IPS-20b (cell line): ENCODE results near the gene TMEM151B.

Experiments used
- H3K27ac ChIP-seq: one replicate; pipeline ENCODE4 v1.5.1; 2013; ENCODE audit warnings: low read length
- H3K27me3 ChIP-seq: 2 replicates; pipeline ENCODE4 v1.6.1; 2013; ENCODE audit warnings: mild to moderate bottlenecking, low read length, inconsistent platforms; ENCODE audit not compliant: insufficient read depth
- H3K36me3 ChIP-seq: 2 replicates; pipeline ENCODE4 v1.6.1; 2013; ENCODE audit warnings: low read depth, mild to moderate bottlenecking, inconsistent platforms, low read length, moderate library complexity; ENCODE audit not compliant: insufficient read depth
- H3K4me1 ChIP-seq: 2 replicates; pipeline ENCODE4 v1.6.1; 2013; ENCODE audit warnings: mild to moderate bottlenecking, control low read depth, inconsistent platforms, low read length, moderate library complexity; ENCODE audit not compliant: insufficient read depth
- H3K4me3 ChIP-seq: 2 replicates; pipeline ENCODE4 v1.5.1; 2013; ENCODE audit warnings: mild to moderate bottlenecking, low read length, inconsistent platforms
- H3K9ac ChIP-seq: 2 replicates; pipeline ENCODE4 v1.6.1; 2013; ENCODE audit warnings: low read depth, mild to moderate bottlenecking, inconsistent platforms, low read length, moderate library complexity
- H3K9me3 ChIP-seq: 2 replicates; pipeline ENCODE4 v1.6.1; 2013; ENCODE audit warnings: mild to moderate bottlenecking, low read depth, low read length, inconsistent platforms; ENCODE audit not compliant: insufficient read depth

Gene TMEM151B

GRCh38 chr6:44234101-44235025, 35.9 kb upstream of the TMEM151B start:
- Histone ChIP-seq H3K4me1 (peaks cover 8% of the 10 kb centered on the region), H3K4me3 (no peak overlapping the region), H3K27me3 (peaks cover 14% of the 10 kb centered on the region), H3K9me3 (no peaks in the 10 kb centered on the region), H3K36me3 (peaks cover 61% of the 10 kb centered on the region), H3K27ac (no peak overlapping the region), H3K9ac (no peak overlapping the region)

GRCh38 chr6:44235269-44235668, 35.0 kb upstream of the TMEM151B start:
- Histone ChIP-seq H3K4me3 (no peak overlapping the region), H3K4me1 (peaks cover 8% of the 10 kb centered on the region), H3K27ac (no peak overlapping the region), H3K36me3 (peaks cover 52% of the 10 kb centered on the region), H3K9me3 (no peaks in the 10 kb centered on the region), H3K9ac (no peak overlapping the region), H3K27me3 (peaks cover 15% of the 10 kb centered on the region)

GRCh38 chr6:44235891-44236516, 34.2 kb upstream of the TMEM151B start:
- peaks cover 15% of the 10 kb centered on the region for H3K27me3 ChIP-seq
- H3K9me3 ChIP-seq = no peaks in the 10 kb centered on the region
- H3K4me1 ChIP-seq = peaks cover 8% of the 10 kb centered on the region
- H3K4me3 ChIP-seq = no peak overlapping the region
- no peak overlapping the region for H3K9ac ChIP-seq
- no peak overlapping the region for H3K27ac ChIP-seq
- H3K36me3 ChIP-seq = peaks cover 45% of the 10 kb centered on the region

- peaks cover 8% of the 10 kb centered on the region for H3K4me1 ChIP-seq
Measured at GRCh38 chr6:44237021-44237812, 33.0 kb upstream of the TMEM151B start.

GRCh38 chr6:44237813-44238433, 32.3 kb upstream of the TMEM151B start:
- peak overlapping the region; percentile 76; the same call in 1 of the 2 replicates for H3K9ac ChIP-seq
- peaks cover 26% of the 10 kb centered on the region; the same call in 1 of the 2 replicates for H3K36me3 ChIP-seq
- H3K4me3 ChIP-seq = peak overlapping the region; percentile 68
- no peaks in the 10 kb centered on the region for H3K9me3 ChIP-seq
- H3K27ac ChIP-seq = peak overlapping the region; percentile 4
- H3K4me1 ChIP-seq = peaks cover 8% of the 10 kb centered on the region
- peaks cover 20% of the 10 kb centered on the region for H3K27me3 ChIP-seq

More at GRCh38 chr6:44237021-44237812, 33.0 kb upstream of the TMEM151B start:
- Histone ChIP-seq H3K27ac (peak overlapping the region; percentile 4), H3K36me3 (peaks cover 33% of the 10 kb centered on the region), H3K9me3 (no peaks in the 10 kb centered on the region), H3K9ac (peak overlapping the region; percentile 76; the same call in 1 of the 2 replicates), H3K27me3 (peaks cover 15% of the 10 kb centered on the region), H3K4me3 (peak overlapping the region; percentile 68)

GRCh38 chr6:44238687-44239350, 31.4 kb upstream of the TMEM151B start:
- peaks cover 17% of the 10 kb centered on the region; the same call in 1 of the 2 replicates for H3K36me3 ChIP-seq
- no peak overlapping the region for H3K4me3 ChIP-seq
- H3K9me3 ChIP-seq = no peaks in the 10 kb centered on the region
- peaks cover 8% of the 10 kb centered on the region for H3K4me1 ChIP-seq
- H3K27ac ChIP-seq = no peak overlapping the region
- H3K9ac ChIP-seq = no peak overlapping the region
- peaks cover 20% of the 10 kb centered on the region for H3K27me3 ChIP-seq

- Histone ChIP-seq H3K4me3 (no peak overlapping the region), H3K4me1 (peaks cover 6% of the 10 kb centered on the region), H3K27ac (no peak overlapping the region), H3K27me3 (peaks cover 21% of the 10 kb centered on the region), H3K9ac (no peak overlapping the region), H3K9me3 (no peaks in the 10 kb centered on the region), H3K36me3 (peaks cover 10% of the 10 kb centered on the region)
Measured at GRCh38 chr6:44243345-44243744, 26.9 kb upstream of the TMEM151B start.

- Histone ChIP-seq H3K27ac (no peak overlapping the region), H3K27me3 (peaks cover 10% of the 10 kb centered on the region), H3K36me3 (peaks cover 31% of the 10 kb centered on the region), H3K4me1 (peaks cover 18% of the 10 kb centered on the region), H3K4me3 (peak overlapping the region; percentile 97), H3K9me3 (no peaks in the 10 kb centered on the region), H3K9ac (peak overlapping the region; percentile 55; the same call in 1 of the 2 replicates)
Measured at GRCh38 chr6:44245391-44245911, 24.8 kb upstream of the TMEM151B start.

- peak overlapping the region; percentile 91 for H3K27ac ChIP-seq
- H3K27me3 ChIP-seq = peaks cover 10% of the 10 kb centered on the region
- H3K36me3 ChIP-seq = peaks cover 37% of the 10 kb centered on the region
- peak overlapping the region; percentile 99 for H3K9ac ChIP-seq
- H3K9me3 ChIP-seq = no peaks in the 10 kb centered on the region
- H3K4me1 ChIP-seq = peaks cover 18% of the 10 kb centered on the region
- H3K4me3 ChIP-seq = peak overlapping the region; percentile 97
Measured at GRCh38 chr6:44245912-44246662, 24.2 kb upstream of the TMEM151B start.

GRCh38 chr6:44246663-44247337, 23.4 kb upstream of the TMEM151B start, which contains the start of gene HSP90AB1:
TSS of gene HSP90AB1 (plus strand) at chr6:44247101. CDS start at chr6:44248630, 1,529 bp downstream.
- Histone ChIP-seq H3K9ac (peak within 1 kb of the TSS; percentile 99), H3K27ac (peak within 1 kb of the TSS; percentile 91), H3K9me3 (no peaks in the 10 kb centered on the region), H3K4me1 (peaks cover 20% of the 10 kb centered on the region), H3K27me3 (peaks cover 10% of the 10 kb centered on the region), H3K36me3 (peaks cover 45% of the 10 kb centered on the region), H3K4me3 (peak within 1 kb of the TSS; percentile 97)
